Glomerular visceral epithelial cell (primary cell): ENCODE results near the gene GAL.

Experiments used
- DNase-seq: peaks from one replicate; pipeline ENCODE4 v3.0.0-alpha.2; 2016; ENCODE audit errors: extremely low spot score

GAL gene

DNA sequence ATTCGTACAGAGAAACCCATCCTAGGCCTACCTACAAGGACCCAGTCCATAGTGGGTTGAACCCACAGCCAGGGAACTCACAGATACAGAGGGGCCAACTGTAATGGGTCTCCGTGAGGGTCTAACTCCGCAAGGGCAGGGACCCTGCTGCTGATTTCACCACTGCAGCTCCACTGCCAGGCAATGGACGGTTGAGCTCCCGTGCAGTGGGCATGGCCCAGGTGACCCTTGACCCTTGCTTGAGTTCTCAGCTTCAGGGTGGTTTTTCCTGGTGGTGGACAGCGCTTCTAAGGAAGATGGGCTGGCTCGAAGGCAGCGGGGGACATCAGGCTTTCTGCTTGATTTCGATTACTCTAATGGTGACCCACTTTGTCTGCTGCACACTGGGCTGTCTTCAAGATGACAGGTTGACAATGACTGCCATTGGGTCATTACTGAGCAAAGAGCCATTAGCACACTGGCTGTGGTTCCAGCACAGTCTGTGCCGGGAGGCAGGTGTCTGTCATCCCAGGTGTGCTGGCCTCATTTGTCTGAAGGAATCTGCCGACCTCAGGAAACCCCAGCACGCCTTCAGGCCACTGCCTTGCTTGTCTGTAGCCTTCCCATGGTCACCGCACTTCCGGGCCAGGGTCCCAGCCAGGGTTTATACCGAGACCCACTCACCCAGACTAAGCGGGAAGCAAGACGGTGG lies 3.7 kb upstream of the GAL start:
- DNase-seq: no peak

DNA sequence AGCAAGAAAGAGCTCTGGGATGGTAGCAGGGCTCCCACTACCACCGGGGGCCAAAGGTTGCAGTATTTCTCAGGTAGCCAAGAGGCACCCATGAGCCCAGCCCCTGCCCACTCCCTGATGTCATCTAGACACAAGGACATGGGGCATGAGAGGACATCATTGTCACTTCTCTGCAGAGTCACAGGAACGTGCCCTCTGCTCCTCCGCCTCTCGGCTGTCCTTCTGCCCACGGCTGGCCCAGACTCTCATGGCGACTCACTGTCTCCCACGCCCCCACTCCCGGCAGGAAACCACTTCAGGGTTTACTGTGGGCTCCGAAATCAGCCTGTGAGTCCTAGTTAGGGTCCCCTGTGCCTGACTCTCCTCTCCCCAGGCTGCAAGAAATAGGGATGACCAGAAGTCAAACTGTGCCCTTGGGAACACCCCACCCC lies 1.8 kb upstream of the GAL start:
- no peak for DNase-seq

DNA sequence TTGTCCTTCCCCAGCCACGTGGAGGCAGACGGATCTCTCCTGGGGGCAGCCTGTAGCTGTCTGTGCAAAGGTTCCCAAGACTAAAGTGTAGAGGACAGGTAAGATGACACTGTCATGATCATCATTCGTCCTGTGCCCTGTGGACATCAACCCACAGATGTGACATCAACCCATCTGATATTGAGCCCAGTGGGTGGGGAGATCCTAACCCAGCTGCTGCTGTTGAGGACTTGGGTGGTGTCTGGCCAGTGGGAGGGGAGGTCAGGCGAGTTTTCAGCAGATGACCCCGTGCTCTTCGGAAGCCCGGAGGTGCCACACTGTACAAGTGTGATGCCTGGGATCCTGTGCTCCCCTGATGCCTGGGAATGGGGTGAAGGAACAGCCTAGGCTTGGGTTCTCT lies 1.2 kb upstream of the GAL start:
- no peak for DNase-seq

DNA sequence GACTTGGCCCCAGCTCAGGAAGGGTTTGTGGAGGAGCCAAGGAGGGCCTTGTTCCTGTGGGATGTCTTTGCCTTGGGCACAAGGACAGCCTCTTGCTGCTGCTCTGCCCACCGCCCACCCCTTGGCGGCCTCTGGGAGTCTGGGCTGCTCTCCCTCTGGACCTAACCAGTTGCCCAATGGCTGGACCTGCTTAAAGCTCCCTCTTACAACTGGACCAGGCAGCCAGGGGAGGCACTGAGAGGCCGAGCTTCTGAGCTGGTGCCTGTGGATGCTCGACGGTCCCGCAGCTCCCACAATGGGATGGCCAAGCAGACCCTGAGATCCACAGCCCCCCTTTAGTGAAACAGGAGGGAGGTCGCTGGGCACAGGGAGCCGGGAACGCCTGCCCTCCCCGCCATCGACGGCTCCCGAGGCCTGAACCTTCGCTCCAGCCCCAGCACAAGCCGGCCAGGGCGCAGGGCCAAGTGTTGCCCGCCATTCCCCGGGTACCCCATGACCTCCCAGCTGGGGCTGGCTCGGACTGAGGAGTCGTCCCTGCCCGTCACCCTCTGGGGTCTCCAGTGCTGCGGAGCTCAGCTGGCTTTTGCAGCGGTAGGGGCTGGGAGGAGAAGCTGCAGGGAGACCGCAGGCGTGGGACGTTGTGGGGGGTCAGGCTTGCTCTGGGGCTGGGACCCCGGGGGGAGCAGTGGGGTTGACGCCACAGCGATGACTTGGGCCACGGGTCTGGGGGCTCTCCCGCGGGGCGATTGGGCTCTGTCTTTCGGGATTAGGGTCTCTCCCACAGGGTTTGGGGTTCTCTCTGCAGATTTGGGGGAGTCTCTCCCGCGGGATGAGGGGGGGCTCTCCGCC lies 584 bp upstream of the GAL start:
- DNase-seq: no peak

DNA sequence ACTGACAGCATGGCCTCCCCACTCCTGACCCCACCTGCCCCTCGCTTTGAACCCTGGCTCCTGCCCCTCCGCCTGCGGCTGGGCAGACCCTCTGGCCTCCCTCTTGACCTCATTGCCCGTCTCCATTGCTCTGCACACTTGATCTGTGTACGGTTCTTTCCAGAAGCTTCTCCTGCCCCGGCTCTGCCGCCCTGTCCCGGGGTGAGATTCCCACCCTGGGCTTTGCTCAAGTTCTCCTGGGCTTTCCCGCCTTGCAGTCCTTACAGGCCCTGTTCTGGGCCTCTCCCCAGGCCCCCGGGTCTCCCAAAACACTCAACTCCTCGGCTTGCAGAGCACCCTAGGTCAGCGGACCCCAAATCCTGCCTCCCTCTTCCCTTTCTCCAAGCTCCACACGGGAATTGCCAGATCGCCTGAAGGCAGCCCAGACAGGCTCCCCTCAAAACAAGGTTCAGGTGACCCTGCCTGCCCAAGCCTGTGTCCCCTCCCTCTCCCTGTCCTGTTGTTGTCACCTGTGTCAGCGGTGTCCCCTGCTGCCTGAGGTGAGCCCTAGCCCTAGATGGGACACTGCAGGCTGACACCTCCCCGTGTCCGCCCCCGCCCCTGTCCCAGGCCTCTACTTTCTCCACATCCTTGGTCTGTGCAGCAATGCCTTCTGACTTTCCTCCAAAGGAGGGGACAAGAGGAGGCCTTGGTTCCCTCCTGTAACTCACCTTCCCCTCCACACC lies 1.5 kb downstream of the GAL start:
- DNase-seq: no peak

DNA sequence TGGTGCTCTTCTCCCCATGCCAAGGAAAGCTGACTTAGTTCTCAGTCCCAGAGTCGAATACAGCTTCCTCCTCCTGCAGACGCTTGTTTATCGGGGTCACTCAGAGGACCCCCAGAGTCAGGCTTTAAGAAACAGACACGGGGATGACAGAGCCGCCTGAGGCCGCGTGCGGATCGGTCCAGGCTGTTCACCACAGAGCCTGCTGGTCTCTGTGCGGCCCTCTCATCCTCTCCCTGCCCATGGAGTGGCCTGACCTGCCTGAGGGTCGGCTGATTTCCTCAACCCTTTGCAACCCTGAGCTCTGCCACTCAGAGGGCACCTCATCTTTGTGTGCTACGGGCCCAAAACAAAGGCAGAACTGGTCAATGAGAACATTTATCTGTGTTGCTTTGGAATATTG lies 2.1 kb downstream of the GAL start:
- DNase-seq: no peak

DNA sequence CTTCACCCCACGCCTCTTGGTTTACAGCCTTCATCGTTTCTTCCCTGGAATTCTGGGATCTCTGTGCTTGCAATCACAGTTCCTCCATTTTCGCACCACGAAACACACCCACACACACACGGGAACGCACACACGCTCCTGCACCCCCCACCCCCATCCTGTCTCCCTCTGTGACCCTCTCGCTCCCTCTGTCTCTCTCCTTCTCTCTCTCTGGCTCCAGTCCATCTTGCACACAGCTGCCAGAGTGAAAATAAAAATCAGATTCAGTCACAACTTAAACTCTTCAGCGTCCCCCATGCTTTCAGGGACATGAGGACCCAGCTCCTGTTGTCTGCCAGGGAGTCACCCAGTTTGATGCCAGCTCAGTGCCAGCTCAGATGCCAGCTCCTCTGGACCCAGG lies 3.0 kb downstream of the GAL start:
- no peak for DNase-seq

DNA sequence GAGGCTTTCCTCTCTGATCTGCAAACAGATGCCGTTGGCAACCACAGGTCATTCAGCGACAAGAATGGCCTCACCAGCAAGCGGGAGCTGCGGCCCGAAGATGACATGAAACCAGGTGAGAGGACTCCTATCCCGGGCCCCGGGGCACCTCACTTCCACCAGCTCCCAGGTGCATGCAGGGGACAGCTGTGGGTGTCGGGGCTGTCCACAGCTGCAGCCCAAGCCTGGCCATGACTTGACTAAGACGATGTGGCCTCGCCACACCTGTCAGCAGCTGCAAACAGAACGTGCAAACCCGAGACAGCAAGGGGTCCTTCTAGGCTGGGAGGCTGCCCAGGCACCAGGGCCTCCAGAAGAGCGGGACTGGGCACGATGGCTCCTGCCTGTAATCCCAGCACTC lies 3.6 kb downstream of the GAL start:
- no peak for DNase-seq

DNA sequence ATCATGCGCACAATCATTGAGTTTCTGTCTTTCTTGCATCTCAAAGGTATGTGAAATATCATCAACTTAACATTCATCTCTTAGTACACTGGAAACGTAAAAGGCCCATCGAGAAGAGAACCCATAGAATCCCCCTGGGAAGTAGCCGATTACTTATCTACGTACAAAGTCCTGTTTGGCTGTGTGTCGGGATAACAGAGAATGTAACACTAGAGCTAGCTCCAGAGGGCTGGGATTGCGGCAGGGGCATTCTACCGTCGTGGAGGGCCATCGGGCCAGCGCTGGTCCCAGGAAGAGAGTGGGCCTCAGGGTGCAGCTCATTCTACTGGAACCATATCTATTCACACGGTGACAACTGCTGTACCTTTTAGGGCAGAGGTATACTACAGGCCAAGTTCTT lies 4.5 kb downstream of the GAL start:
- no peak for DNase-seq

DNA sequence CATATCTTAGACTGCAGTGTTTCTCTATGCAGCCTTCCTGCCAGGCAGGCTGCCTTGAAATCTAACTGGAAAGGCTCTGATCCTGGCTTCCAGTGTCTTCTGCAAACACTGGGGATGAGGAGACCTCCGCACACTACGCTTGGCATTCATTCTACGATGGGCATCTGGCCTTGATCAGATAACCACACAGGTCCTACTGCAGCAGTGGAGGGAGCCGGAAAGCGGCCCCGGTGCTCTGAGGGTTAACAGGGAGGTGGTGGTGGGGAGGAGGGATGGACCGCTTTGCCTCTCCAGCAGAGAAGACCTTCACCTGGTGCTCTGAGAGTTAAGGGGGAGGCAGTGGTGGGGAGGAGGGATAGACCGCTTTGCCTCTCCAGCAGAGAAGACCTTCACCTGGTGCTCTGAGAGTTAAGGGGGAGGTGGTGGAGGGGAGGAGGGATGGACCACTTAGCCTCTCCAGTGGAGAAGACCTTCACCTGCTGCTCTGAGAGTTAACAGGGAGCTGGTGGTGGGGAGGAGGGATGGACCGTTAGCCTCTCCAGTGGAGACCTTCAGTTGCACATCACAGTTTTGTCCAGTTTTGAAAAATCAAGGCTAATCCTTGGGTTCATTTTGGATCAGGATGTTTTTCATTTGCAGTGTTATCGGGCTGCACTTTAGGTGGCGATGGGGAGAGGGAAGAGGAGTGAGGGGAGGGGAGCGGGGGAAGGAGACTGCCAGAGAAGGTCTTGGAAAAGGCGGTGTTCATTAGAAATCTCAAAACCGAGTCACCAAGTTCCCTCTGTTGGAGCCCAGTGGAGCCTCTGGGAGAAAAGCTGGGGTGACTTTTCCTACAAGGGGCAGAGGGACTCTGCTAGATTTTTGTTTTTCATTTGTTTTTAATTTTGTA lies 5.6 kb downstream of the GAL start:
- no peak for DNase-seq

DNA sequence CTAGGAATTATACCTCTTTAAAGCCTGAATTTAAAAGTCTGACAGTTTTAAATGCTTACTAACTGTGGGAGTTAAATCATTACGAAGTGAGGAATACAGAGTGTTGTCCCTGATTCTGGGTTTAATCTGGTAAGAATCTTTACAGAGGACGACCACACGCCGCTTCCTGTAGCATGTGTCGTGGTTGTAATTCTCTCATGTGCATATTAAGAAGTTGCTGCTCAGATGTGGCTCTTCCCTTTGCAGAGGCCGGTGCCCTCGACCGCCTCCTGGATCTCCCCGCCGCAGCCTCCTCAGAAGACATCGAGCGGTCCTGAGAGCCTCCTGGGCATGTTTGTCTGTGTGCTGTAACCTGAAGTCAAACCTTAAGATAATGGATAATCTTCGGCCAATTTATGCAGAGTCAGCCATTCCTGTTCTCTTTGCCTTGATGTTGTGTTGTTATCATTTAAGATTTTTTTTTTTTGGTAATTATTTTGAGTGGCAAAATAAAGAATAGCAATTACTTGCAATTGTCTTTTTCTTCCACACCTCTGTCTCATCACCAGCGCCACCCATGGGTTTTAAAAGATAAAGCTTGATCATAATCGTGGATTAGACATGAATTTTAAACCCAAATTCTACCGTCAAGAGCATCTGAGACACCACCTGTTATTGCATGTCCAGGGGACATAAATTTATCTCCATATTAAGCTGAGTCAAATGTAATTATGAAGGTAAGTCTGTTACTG lies 6.5 kb downstream of the GAL start:
- DNase-seq: no peak

DNA sequence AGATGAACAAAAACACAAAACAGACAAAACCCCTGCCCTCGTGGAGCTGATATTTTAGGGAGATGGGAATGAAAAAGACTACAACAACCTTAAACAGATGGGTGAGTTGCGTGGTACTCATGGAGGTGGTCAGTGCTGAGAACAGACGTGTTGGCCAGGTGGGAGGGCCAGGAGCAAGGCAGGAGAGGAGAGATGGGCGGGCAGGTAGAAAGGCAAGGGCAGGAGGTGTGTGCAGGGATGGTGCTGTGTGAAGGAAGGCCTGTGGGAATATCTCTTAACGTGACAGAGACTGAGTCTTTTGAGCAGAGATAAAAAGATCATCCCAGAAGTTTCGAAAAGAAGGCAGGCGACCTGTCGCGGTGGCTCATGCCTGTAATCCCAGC lies 7.0 kb downstream of the GAL start:
- no peak for DNase-seq

DNA sequence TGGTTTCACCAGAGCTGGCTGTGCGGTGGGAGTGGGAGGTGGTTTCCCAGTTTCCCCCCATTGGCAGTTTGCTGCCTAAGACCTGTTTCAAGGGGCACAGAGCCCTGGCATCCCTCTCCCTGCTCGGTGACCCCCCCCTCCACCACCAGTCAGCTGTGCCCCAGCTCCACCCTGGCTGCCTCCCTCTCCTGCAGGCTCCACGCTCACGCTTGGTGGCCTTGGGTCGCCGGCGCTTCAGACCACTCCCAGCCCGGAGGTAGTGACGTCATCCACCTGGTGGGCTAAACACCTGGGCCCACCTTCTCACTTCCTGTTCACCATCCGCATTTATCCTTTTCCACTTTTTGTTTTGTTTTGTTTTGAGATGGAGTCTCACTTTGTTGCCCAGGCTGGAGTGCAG lies 7.8 kb downstream of the GAL start:
- no peak for DNase-seq

DNA sequence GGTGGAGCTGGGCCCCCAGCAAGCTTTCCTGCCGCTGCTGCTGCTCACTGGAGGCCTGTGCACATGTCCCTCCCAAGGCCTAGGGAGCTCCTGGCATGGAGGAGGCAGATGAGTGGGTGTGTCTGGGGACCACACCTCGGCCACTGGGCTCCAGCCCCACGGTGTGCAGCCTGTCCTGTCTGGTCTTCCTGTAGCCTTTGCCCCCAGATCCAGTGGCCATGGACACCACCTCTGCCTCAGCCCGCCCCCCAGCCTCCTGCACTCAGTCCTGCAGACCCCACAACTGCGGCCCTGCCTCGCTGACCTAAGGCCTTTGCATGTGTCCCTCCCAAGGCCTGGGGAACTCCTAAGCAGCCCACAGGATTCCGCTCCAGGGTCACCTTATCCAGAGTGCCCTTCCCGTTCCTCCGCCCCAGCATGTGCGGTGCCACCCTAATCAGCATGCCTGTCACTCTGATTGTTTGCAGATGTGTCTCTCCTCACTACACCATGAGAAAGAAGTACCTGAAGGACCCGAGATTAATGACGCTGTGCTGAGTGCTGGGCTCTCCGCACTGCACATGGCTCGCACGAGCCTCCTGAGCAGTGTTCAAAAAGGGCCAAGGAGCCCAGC lies 8.6 kb downstream of the GAL start:
- no peak for DNase-seq

DNA sequence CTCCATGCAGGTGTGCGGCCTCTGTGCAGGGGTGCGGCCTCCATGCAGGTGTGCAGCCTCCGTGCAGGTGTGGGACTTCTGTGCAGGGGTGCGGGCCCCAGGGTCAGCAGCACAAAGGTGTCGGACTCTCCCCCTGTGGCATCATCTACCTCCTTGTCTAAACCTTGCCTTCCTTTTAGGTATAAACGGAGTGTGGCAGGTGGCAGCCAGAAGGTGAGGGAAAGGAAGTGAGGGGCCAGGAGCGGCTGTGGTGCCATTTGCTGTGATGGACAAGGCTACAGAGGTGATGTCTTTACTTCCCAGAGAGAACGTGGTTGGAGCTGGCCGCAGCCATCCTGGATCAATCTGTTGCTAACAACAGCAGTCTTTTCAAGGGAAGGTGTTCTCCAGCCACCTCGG lies 9.1 kb downstream of the GAL start:
- DNase-seq: no peak

DNA sequence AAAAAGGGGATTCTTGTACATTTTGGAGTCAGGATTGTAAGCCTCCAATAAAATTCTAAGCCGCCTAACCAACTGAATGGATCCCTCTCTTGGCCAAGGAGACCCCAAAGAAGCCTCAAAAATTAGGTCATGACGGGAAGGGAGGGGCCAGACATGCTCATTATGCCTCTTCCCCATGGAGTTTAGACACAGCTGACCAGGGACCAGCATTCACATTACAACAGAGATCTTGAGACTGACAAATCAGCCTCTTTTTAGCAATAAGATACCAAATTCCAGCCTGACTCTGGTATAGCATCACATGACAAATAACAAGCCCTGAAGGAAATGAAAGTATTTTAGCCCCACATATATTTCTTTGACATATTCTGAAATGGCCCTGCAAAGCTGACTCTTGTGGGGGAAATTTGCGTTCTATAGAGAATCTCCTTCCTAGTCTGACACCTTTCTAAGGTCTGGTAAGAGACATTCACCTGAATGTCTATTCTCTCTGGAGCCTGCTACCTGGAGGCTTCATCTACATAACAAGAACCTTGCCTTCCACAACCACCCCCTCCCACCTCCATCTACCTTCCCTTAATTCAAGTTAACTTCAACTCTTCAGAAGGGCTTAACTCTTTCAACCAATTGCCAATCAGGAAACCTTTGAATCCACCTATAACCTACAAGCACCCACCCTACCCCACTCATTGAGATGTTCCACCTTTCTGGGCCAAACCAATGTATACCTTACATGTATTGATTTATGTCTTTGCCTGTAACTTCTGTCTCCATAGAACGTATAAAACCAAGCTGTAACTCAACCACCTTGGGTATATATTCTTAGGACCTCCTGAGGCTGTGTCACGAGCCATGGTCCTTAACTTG lies 10.3 kb downstream of the GAL start:
- DNase-seq: no peak

DNA sequence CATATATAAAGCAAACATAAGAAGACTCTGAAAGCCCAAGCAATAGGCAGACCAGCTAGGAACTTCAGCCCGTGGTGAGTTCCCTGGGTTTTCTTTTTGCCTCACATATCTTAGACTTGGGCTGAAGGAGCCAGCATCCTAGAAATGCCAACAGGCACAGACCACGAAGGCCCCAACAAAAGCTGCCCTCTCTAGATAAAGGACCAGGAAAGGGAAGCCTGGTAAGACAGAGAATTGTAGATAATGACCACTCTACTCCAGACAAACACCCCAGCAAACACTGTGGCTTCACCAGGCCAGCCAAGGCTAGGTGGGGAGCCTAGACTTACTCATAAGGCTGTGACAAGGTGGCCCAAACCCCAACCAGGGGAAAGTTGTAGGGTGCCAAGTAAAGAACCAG lies 11.2 kb downstream of the GAL start:
- DNase-seq: no peak

DNA sequence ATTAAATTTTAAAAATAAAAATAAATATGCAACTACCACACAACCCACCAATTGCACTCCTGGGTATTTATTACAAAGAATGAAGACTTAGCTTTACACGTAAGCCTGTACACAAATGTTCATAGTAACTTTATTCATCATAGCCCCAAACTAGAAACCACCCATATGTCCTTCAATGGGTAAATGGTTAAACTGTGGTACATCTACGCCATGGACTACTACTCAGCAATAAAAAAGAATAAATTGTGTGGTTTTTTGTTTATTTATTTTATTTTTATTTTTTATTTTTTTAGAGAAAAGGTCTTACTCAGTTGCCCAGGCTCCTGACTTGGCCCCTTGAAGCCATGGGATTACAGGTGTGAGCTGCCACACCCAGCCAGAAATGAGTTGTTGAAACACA lies 14.6 kb downstream of the GAL start:
- DNase-seq: no peak

DNA sequence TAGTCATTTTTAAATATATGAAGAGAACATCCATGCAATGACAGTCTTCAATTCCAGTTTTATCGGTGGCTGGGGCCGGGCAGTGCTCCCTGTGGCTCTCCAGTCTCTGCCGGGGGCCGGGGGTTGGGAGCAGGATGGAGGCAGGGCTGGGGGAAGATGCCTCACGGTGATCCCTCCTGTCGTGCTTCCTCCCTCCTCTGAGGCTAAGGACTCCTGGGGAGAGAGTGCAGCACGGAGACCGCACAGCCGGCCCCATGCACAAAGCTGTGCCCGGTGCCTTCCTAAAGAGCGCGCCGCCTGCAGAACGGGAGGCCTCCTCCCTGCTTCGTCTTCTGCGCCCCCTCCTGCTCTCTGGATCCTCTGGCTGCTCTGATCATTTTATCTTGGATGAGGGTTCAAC lies 20.5 kb downstream of the GAL start:
- no peak for DNase-seq

DNA sequence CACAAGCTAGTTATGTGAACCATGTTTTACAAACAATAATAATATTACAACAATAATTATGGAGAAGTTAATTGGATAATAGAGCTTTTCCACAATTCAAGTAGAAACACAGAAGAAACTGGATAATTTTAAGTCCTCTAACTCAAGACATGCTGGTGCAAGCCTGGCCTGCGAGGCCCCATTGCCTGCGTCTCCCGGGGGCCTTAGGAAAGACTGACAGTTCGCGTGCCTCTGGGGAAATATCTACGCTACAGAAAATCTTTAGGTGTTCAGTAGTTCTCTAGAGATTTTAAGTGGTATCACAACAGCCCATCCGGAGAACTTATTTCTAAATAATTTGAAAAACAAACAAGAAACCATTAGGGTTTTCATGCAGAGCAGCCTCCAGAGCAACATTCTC lies 23.2 kb downstream of the GAL start:
- DNase-seq: no peak
